SU-DHL-6 (cell line): ENCODE data around the gene TRAK2.

ENCODE experiments used
- H2AFZ ChIP-seq: fragments of 200-600 bp; sonication (generic); 2 replicates; pipeline ENCODE4 v1.6.1; 2014; ENCODE audit warnings: low read depth, mild to moderate bottlenecking, moderate library complexity, mixed read lengths, antibody characterized with exemption, low read length; ENCODE audit not compliant: severe bottlenecking
- H3F3A ChIP-seq: fragments of 200-600 bp; shearing (Covaris generic); 2 replicates; pipeline ENCODE4 v1.6.0; 2016; ENCODE audit warnings: antibody characterized with exemption, mild to moderate bottlenecking; ENCODE audit not compliant: insufficient read depth
- H3K27ac ChIP-seq: fragments of 200-600 bp; sonication (generic); 2 replicates; pipeline ENCODE4 v1.5.1; 2016; ENCODE audit warnings: low read depth, mild to moderate bottlenecking, low read length, moderate library complexity, mixed read lengths
- H3K27me3 ChIP-seq: fragments of 200-600 bp; sonication (generic), shearing (Covaris generic); 2 replicates; pipeline ENCODE4 v1.6.0; 2014; ENCODE audit warnings: mild to moderate bottlenecking, low read length
- H3K36me3 ChIP-seq: fragments of 200-600 bp; sonication (generic); 2 replicates; pipeline ENCODE4 v1.6.1; 2014; ENCODE audit warnings: mild to moderate bottlenecking, low read length, mixed read lengths
- H3K4me2 ChIP-seq: fragments of 300-600, 200-600 bp; shearing (Covaris generic), sonication (generic); 2 replicates; pipeline ENCODE4 v1.6.0; 2014; ENCODE audit warnings: low read length, low read depth, mild to moderate bottlenecking; ENCODE audit not compliant: poor library complexity, severe bottlenecking
- H3K4me3 ChIP-seq: fragments of 200-600 bp; sonication (generic); 2 replicates; pipeline ENCODE4 v1.5.1; 2014; ENCODE audit warnings: antibody characterized with exemption, low read length, mild to moderate bottlenecking, mixed read lengths; ENCODE audit not compliant: insufficient read depth, poor library complexity, severe bottlenecking
- H3K79me2 ChIP-seq: fragments of 200-600 bp; sonication (generic); 2 replicates; pipeline ENCODE4 v1.6.1; 2014; ENCODE audit warnings: mild to moderate bottlenecking, low read length, moderate library complexity; ENCODE audit not compliant: insufficient read depth
- H3K9ac ChIP-seq: fragments of 200-600 bp; sonication (generic); 2 replicates; pipeline ENCODE4 v1.7.0; 2014; ENCODE audit warnings: mild to moderate bottlenecking, low read length
- H3K9me2 ChIP-seq: fragments of 200-600 bp; sonication (generic); replicated peaks from 2 replicates; pipeline ENCODE4 v1.6.1; 2014; ENCODE audit warnings: low read length; ENCODE audit not compliant: insufficient read depth
- H3K9me3 ChIP-seq: fragments of 200-600 bp; sonication (generic); 2 replicates; pipeline ENCODE4 v1.6.1; 2014; ENCODE audit warnings: low read length, mixed read lengths; ENCODE audit not compliant: insufficient read depth
- H4K20me1 ChIP-seq: fragments of 200-600 bp; sonication (generic); 2 replicates; pipeline ENCODE4 v1.6.1; 2014; ENCODE audit warnings: low read depth, mild to moderate bottlenecking, antibody characterized with exemption, low read length, moderate library complexity, mixed read lengths
- CTCF ChIP-seq: fragments of 200-600 bp; sonication (generic); IDR thresholded peaks from one replicate; pipeline ENCODE4 v1.5.1; 2017; ENCODE audit warnings: antibody characterized with exemption, mild to moderate bottlenecking, low read length, moderate library complexity; ENCODE audit not compliant: insufficient read depth, poor library complexity, severe bottlenecking
- EZH2phosphoT487 ChIP-seq: fragments of 200-600 bp; sonication (generic), shearing (Covaris generic); conservative IDR thresholded peaks from 2 replicates; pipeline ENCODE4 v1.6.1; 2018; ENCODE audit warnings: mild to moderate bottlenecking, antibody characterized with exemption, low read length, moderate library complexity, mixed read lengths

TRAK2 gene

GRCh38 chr2:201452922-201453643 lies 1.8 kb upstream of the TRAK2 start:
- TF ChIP-seq EZH2phosphoT487: no peak
- no peak for TF ChIP-seq CTCF

GRCh38 chr2:201452058-201452921 lies 1.0 kb upstream of the TRAK2 start:
- no peak overlapping the region for H3K27ac ChIP-seq

More at GRCh38 chr2:201452922-201453643, 1.8 kb upstream of the TRAK2 start:
- peaks cover 5% of the 10 kb centered on the region; the same call in 1 of the 2 replicates for H3K79me2 ChIP-seq
- H3K9me3 ChIP-seq: no peaks in the 10 kb centered on the region
- no peak overlapping the region for H3K27ac ChIP-seq
- H3F3A ChIP-seq: no peaks in the 10 kb centered on the region
- H3K36me3 ChIP-seq: no peaks in the 10 kb centered on the region
- H2AFZ ChIP-seq: no peak overlapping the region
- H3K9ac ChIP-seq: no peak overlapping the region
- H3K4me3 ChIP-seq: no peak overlapping the region
- no peak overlapping the region for H3K4me2 ChIP-seq
- no peaks in the 10 kb centered on the region for H4K20me1 ChIP-seq
- H3K9me2 ChIP-seq: no peaks in the 10 kb centered on the region
- H3K27me3 ChIP-seq: no peaks in the 10 kb centered on the region

GRCh38 chr2:201450954-201451291 lies 335 bp downstream of the TRAK2 start:
- Histone ChIP-seq H3K9ac (peak overlapping the region; percentile 79), H3K9me2 (no peaks in the 10 kb centered on the region), H3K4me3 (peak overlapping the region; percentile 59), H3K4me2 (peak overlapping the region; percentile 69), H2AFZ (peak overlapping the region; percentile 95), H4K20me1 (no peaks in the 10 kb centered on the region), H3K9me3 (no peaks in the 10 kb centered on the region), H3K36me3 (no peaks in the 10 kb centered on the region), H3K79me2 (peaks cover 5% of the 10 kb centered on the region; the same call in 1 of the 2 replicates), H3K27me3 (no peaks in the 10 kb centered on the region), H3K27ac (no peak overlapping the region; the same call in 1 of the 2 replicates), H3F3A (no peaks in the 10 kb centered on the region)
- TF ChIP-seq CTCF (no peak), EZH2phosphoT487 (no peak)

More at GRCh38 chr2:201452058-201452921, 1.0 kb upstream of the TRAK2 start:
- Histone ChIP-seq H3K79me2 (peaks cover 5% of the 10 kb centered on the region; the same call in 1 of the 2 replicates), H3K9me3 (no peaks in the 10 kb centered on the region), H3K36me3 (no peaks in the 10 kb centered on the region), H4K20me1 (no peaks in the 10 kb centered on the region), H3K27me3 (no peaks in the 10 kb centered on the region), H2AFZ (peak overlapping the region; percentile 83), H3F3A (no peaks in the 10 kb centered on the region), H3K4me2 (peak overlapping the region; percentile 54), H3K9ac (peak overlapping the region; percentile 79), H3K4me3 (peak overlapping the region; percentile 59), H3K9me2 (no peaks in the 10 kb centered on the region)
- TF ChIP-seq CTCF: no peak
- no peak for TF ChIP-seq EZH2phosphoT487
